ENCODE measurements around the gene ZNF621. TPM values are rescaled to one million over a fixed set of nuclear protein-coding genes. Genes with fewer than 3 reads are reported as not detected.

The ZNF621 gene
- polyA plus RNA-seq, 2 of the 4 experiments (the other 2 are of a cell fraction), result 6.8 to 16.1 TPM

GRCh38 chr3:40487172-40487571 is 37.6 kb upstream of the ZNF621 start:
- CTCF ChIA-PET, result interaction anchor here (0.6 kb wide), 1 partner anchor 1579 kb away, joined by 3 read pairs; no protein-coding TSS in a partner anchor

GRCh38 chr3:40490916-40491315 is 33.8 kb upstream of the ZNF621 start:
- POLR2A ChIA-PET, result no interaction called here
- TF ChIP-seq MAZ (IDR thresholded peaks at IDR 0.05; ENCODE audit: borderline replicate concordance, low read depth, low read length), result no peak
- no peak for TF ChIP-seq HMGXB4 (CRISPR knock-in tag; IDR thresholded peaks at IDR 0.05; ENCODE audit: borderline replicate concordance)
- H3K4me1 ChIP-seq, result no peaks in the 10 kb centered on the region
- FAIRE-seq, result no peak
- no peak overlapping the region for H3K27ac ChIP-seq
- H3K4me3 ChIP-seq, result no peak overlapping the region
- peaks cover 20% of the 10 kb centered on the region for H3K9me3 ChIP-seq
- CTCF ChIA-PET, result no interaction called here
- 96% methylated on average over 5 of the region's 5 CpGs for WGBS (ENCODE audit: missing lambda C conversion rate)
- no peak for ATAC-seq
- H3K4me2 ChIP-seq, result no peak overlapping the region
- DNase-seq (ENCODE audit: low read depth in 1 of 2, low spot score in 1 of 2), result no peak

More at GRCh38 chr3:40487172-40487571, 37.6 kb upstream of the ZNF621 start:
- DNase-seq (ENCODE audit: low read depth in 1 of 2, low spot score in 1 of 2) (no peak), ATAC-seq (no peak), FAIRE-seq (no peak)
- no peak for TF ChIP-seq ZSCAN20 (CRISPR knock-in tag; IDR thresholded peaks at IDR 0.05)
- no peak for TF ChIP-seq EP300 (IDR thresholded peaks at IDR 0.05)
- TF ChIP-seq EHMT2 (IDR thresholded peaks at IDR 0.05; ENCODE audit: low read depth), result no peak
- no peak for TF ChIP-seq KDM5A (IDR thresholded peaks at IDR 0.05)
- no peak for TF ChIP-seq E2F6 (IDR thresholded peaks at IDR 0.05; ENCODE audit: borderline replicate concordance, low read depth)
- no peak for TF ChIP-seq CHD2 (IDR thresholded peaks at IDR 0.05; ENCODE audit: low read length, partially characterized antibody)
- no peak for TF ChIP-seq RFX5 (IDR thresholded peaks at IDR 0.05)
- no peak for TF ChIP-seq ZFP36 (IDR thresholded peaks at IDR 0.05; ENCODE audit: borderline replicate concordance, partially characterized antibody)
- TF ChIP-seq CBX8 (IDR thresholded peaks at IDR 0.05), result no peak
- no peak for TF ChIP-seq REST (IDR thresholded peaks at IDR 0.05)
- H3K4me1 ChIP-seq, result no peaks in the 10 kb centered on the region
- H3K4me2 ChIP-seq, result no peak overlapping the region
- POLR2A ChIA-PET, result no interaction called here
- WGBS (ENCODE audit: missing lambda C conversion rate), result 79% methylated on average over 3 of the region's 3 CpGs
- H3K27ac ChIP-seq, result no peak overlapping the region
- peaks cover 24% of the 10 kb centered on the region for H3K9me3 ChIP-seq
- no peak overlapping the region for H3K4me3 ChIP-seq

- H3K4me3 ChIP-seq, result no peak overlapping the region
- H3K9me3 ChIP-seq, result no peaks in the 10 kb centered on the region
- ATAC-seq (no peak), DNase-seq (ENCODE audit: low read depth in 1 of 2, low spot score in 1 of 2) (no peak), FAIRE-seq (no peak)
- no peak overlapping the region for H3K27ac ChIP-seq
- CTCF ChIA-PET, result interaction anchor here (1.8 kb wide), 1 partner anchor 10 kb away, joined by 5 read pairs; the partner anchor contains the start of gene ZNF620
- H3K4me1 ChIP-seq, result no peaks in the 10 kb centered on the region
- POLR2A ChIA-PET, result interaction anchor here (1.2 kb wide), 1 partner anchor 11 kb away, joined by 3 read pairs; the partner anchor contains the start of gene ZNF620
- whole genome bisulfite sequencing (ENCODE audit: missing lambda C conversion rate), result 41% methylated on average over 2 of the region's 2 CpGs
- no peak overlapping the region for H3K4me2 ChIP-seq
- TF ChIP-seq HOXA7 (CRISPR knock-in tag; IDR thresholded peaks at IDR 0.05) (no peak), KDM5A (IDR thresholded peaks at IDR 0.05) (no peak), HOXB13 (CRISPR knock-in tag; IDR thresholded peaks at IDR 0.05; ENCODE audit: low read depth) (no peak), NR3C1 (IDR thresholded peaks at IDR 0.05) (no peak), RCOR1 (IDR thresholded peaks at IDR 0.05; ENCODE audit: low read depth, low read length) (no peak), EHF (CRISPR knock-in tag; IDR thresholded peaks at IDR 0.05) (no peak), ELK1 (IDR thresholded peaks at IDR 0.05; ENCODE audit: low read depth, low read length) (no peak), POLR2A (IDR thresholded peaks at IDR 0.05; ENCODE audit: low read length) (no peak), ZC3H11A (IDR thresholded peaks at IDR 0.05) (no peak), REST (IDR thresholded peaks at IDR 0.05) (no peak), BHLHE40 (IDR thresholded peaks at IDR 0.05; ENCODE audit: low read depth, low read length) (no peak), ATOH8 (CRISPR knock-in tag; IDR thresholded peaks at IDR 0.05; ENCODE audit: low read depth) (no peak), FOXS1 (CRISPR knock-in tag; IDR thresholded peaks at IDR 0.05) (no peak)
These were observed 30.1 kb upstream of the ZNF621 start for GRCh38 chr3:40494698-40495097.
